ENCODE results near the gene BTG2. TPM values are rescaled to one million over a fixed set of nuclear protein-coding genes. Genes with fewer than 3 reads are reported as not detected.

BTG2 gene
- total RNA-seq, 1 donor from 2014 or later, result 24.1 TPM

- Histone ChIP-seq H3K27me3 (ENCODE audit: control insufficient read depth, insufficient read depth, low read length) (peaks cover 9% of the 10 kb centered on the region), H3K36me3 (ENCODE audit: control insufficient read depth, insufficient read depth, low read length) (no peaks in the 10 kb centered on the region), H3K4me3 (ENCODE audit: low read depth, low read length) (no peak overlapping the region)
- DNase-seq (ENCODE audit: low read depth), result no peak
- TF ChIP-seq CTCF (IDR thresholded peaks at IDR 0.05; ENCODE audit: insufficient read depth, low read length, poor library complexity, severe bottlenecking), result no peak
Measured at GRCh38 chr1:203336097-203336496, 30.8 kb downstream of the BTG2 start.

GRCh38 chr1:203338335-203339036 lies 33.2 kb downstream of the BTG2 start:
- peaks cover 22% of the 10 kb centered on the region for H3K27me3 ChIP-seq (ENCODE audit: control insufficient read depth, insufficient read depth, low read length)
- TF ChIP-seq CTCF (IDR thresholded peaks at IDR 0.05; ENCODE audit: insufficient read depth, low read length, poor library complexity, severe bottlenecking), result peak; percentile 94
- H3K36me3 ChIP-seq (ENCODE audit: control insufficient read depth, insufficient read depth, low read length), result no peaks in the 10 kb centered on the region
- no peak overlapping the region for H3K4me3 ChIP-seq (ENCODE audit: low read depth, low read length)
- no peak for DNase-seq (ENCODE audit: low read depth)

GRCh38 chr1:203340112-203340790 lies 34.9 kb downstream of the BTG2 start:
- DNase-seq (ENCODE audit: low read depth), result peak; percentile 49
- Histone ChIP-seq H3K36me3 (ENCODE audit: control insufficient read depth, insufficient read depth, low read length) (no peaks in the 10 kb centered on the region), H3K4me3 (ENCODE audit: low read depth, low read length) (no peak overlapping the region), H3K27me3 (ENCODE audit: control insufficient read depth, insufficient read depth, low read length) (peaks cover 24% of the 10 kb centered on the region)
- TF ChIP-seq CTCF (IDR thresholded peaks at IDR 0.05; ENCODE audit: insufficient read depth, low read length, poor library complexity, severe bottlenecking), result peak; percentile 84

- no peaks in the 10 kb centered on the region for H3K36me3 ChIP-seq (ENCODE audit: control insufficient read depth, insufficient read depth, low read length)
- DNase-seq (ENCODE audit: low read depth), result no peak
- TF ChIP-seq CTCF (IDR thresholded peaks at IDR 0.05; ENCODE audit: insufficient read depth, low read length, poor library complexity, severe bottlenecking), result peak; percentile 76
- peaks cover 28% of the 10 kb centered on the region for H3K27me3 ChIP-seq (ENCODE audit: control insufficient read depth, insufficient read depth, low read length)
- H3K4me3 ChIP-seq (ENCODE audit: low read depth, low read length), result no peak overlapping the region
Measured at GRCh38 chr1:203342192-203342940, 37.0 kb downstream of the BTG2 start.

- no peaks in the 10 kb centered on the region for H3K36me3 ChIP-seq (ENCODE audit: control insufficient read depth, insufficient read depth, low read length)
- TF ChIP-seq CTCF (IDR thresholded peaks at IDR 0.05; ENCODE audit: insufficient read depth, low read length, poor library complexity, severe bottlenecking), result no peak
- H3K27me3 ChIP-seq (ENCODE audit: control insufficient read depth, insufficient read depth, low read length), result peaks cover 28% of the 10 kb centered on the region
- no peak for DNase-seq (ENCODE audit: low read depth)
- no peak overlapping the region for H3K4me3 ChIP-seq (ENCODE audit: low read depth, low read length)
Measured at GRCh38 chr1:203343956-203344754, 38.8 kb downstream of the BTG2 start.

Data from kidney epithelial cell (primary cell).